LNCaP clone FGC (cell line): ENCODE measurements around the gene ELAVL3.
"Not testable (repeated sequence)": the region's sequence is repeated elsewhere in the genome, so short reads cannot be mapped to it uniquely, and the experiment has no call there.

Source experiments
- DNase-seq: peaks from one replicate; pipeline ENCODE4 v3.0.0-alpha.2; 2011; ENCODE audit warnings: low read depth
- H3K4me3 ChIP-seq: 2 replicates; pipeline ENCODE4 v1.5.1; 2011; ENCODE audit warnings: mild to moderate bottlenecking, low read depth, low read length, control low read depth
- CTCF ChIP-seq: IDR thresholded peaks from 2 replicates; pipeline ENCODE4 v1.5.1; 2012; ENCODE audit warnings: mild to moderate bottlenecking; ENCODE audit not compliant: control insufficient read depth, insufficient read depth; ENCODE audit errors: extremely low read depth

The ELAVL3 gene

GRCh38 chr19:11410682-11411081 is 70.2 kb downstream of the ELAVL3 start:
- no peak for TF ChIP-seq CTCF
- H3K4me3 ChIP-seq: no peak overlapping the region
- DNase-seq: no peak

GRCh38 chr19:11408591-11408990 is 72.3 kb downstream of the ELAVL3 start:
- DNase-seq: no peak
- TF ChIP-seq CTCF: no peak
- H3K4me3 ChIP-seq: no peak overlapping the region

- not testable (repeated sequence) for DNase-seq, H3K4me3 ChIP-seq
Observed at GRCh38 chr19:11406703-11407236, 74.1 kb downstream of the ELAVL3 start.

- DNase-seq: no peak
- H3K4me3 ChIP-seq: no peak overlapping the region
- no peak for TF ChIP-seq CTCF
Observed at GRCh38 chr19:11405846-11406643, 74.8 kb downstream of the ELAVL3 start.

- TF ChIP-seq CTCF: no peak
- no peak for DNase-seq
- H3K4me3 ChIP-seq: no peak overlapping the region
Observed at GRCh38 chr19:11404588-11405222, 76.1 kb downstream of the ELAVL3 start.

- no peak for DNase-seq
- no peak overlapping the region for H3K4me3 ChIP-seq
- no peak for TF ChIP-seq CTCF
Observed at GRCh38 chr19:11401808-11402543, 78.9 kb downstream of the ELAVL3 start.
